PC-9 (cell line): ENCODE data around the gene ANO8. TPM values are rescaled to one million over a fixed set of nuclear protein-coding genes. Genes with fewer than 3 reads are reported as not detected.

Experiments used
- BruUV-seq: library from RNA; stranded (reverse); fragments of 400-500 nt; replicated peaks from 2 replicates; lab custom pipeline; 2021; lab: Mats Ljungman, UMichigan
- CTCF ChIA-PET: fragments of 300-600 bp; sonication (Branson Sonifier 250); formaldehyde crosslinking; loops from one replicate; lab custom pipeline; 2022; ENCODE audit warnings: antibody characterized with exemption; lab: Charles Lee
- POLR2A ChIA-PET: fragments of 300-600 bp; sonication (Branson Sonifier 250); formaldehyde crosslinking; loops from one replicate; lab custom pipeline; 2022; ENCODE audit warnings: antibody characterized with exemption; ENCODE audit not compliant: unreplicated experiment; lab: Charles Lee
- DNase-seq, 2 experiments: peaks; one replicate each; pipeline versions ENCODE4 v3.0.0 to v3.0.0-alpha.2; 2015 to 2022; ENCODE audit warnings: mixed read lengths in 1 of 2
- H2AFZ ChIP-seq: fragments of 200-600 bp; sonication (generic); 2 replicates; pipeline ENCODE4 v1.8.1; 2017; ENCODE audit warnings: antibody characterized with exemption
- H3F3A ChIP-seq: fragments of 200-600 bp; sonication (generic); 2 replicates; pipeline ENCODE4 v1.8.1; 2017; ENCODE audit warnings: antibody characterized with exemption, mild to moderate bottlenecking, low read depth; ENCODE audit not compliant: insufficient read depth
- H3K27ac ChIP-seq: fragments of 200-600 bp; sonication (generic); 2 replicates; pipeline ENCODE4 v1.6.1; 2016; ENCODE audit warnings: mixed run types
- H3K27me3 ChIP-seq: fragments of 200-600 bp; sonication (generic); 2 replicates; pipeline ENCODE4 v1.6.1; 2016; ENCODE audit warnings: low read depth, mixed run types; ENCODE audit not compliant: insufficient read depth
- H3K36me3 ChIP-seq: fragments of 200-600 bp; sonication (generic); 2 replicates; pipeline ENCODE4 v1.6.1; 2016; ENCODE audit warnings: low read depth, mixed run types
- H3K4me1 ChIP-seq: fragments of 200-600 bp; sonication (generic); replicated peaks from 2 replicates; pipeline ENCODE4 v1.6.1; 2016; ENCODE audit warnings: mixed run types; ENCODE audit not compliant: insufficient read depth
- H3K4me2 ChIP-seq: fragments of 200-600 bp; sonication (generic); 2 replicates; pipeline ENCODE4 v1.6.1; 2017; ENCODE audit warnings: mixed run types
- H3K4me3 ChIP-seq: fragments of 200-600 bp; sonication (generic); 2 replicates; pipeline ENCODE4 v1.6.1; 2016; ENCODE audit warnings: mixed run types
- H3K79me2 ChIP-seq: fragments of 200-600 bp; sonication (generic); 2 replicates; pipeline ENCODE4 v1.6.1; 2017; ENCODE audit warnings: low read depth, mixed run types
- H3K9me2 ChIP-seq: fragments of 200-600 bp; sonication (generic); 2 replicates; pipeline ENCODE4 v1.8.1; 2017; ENCODE audit warnings: mild to moderate bottlenecking; ENCODE audit not compliant: insufficient read depth
- H3K9me3 ChIP-seq: fragments of 200-600 bp; sonication (generic); 2 replicates; pipeline ENCODE4 v1.8.1; 2016; ENCODE audit warnings: low read depth; ENCODE audit not compliant: insufficient read depth
- H4K20me1 ChIP-seq: fragments of 200-600 bp; sonication (generic); 2 replicates; pipeline ENCODE4 v1.8.1; 2017; ENCODE audit not compliant: insufficient read depth
- CTCF ChIP-seq: fragments of 200-600 bp; sonication (generic); conservative IDR thresholded peaks from 2 replicates; pipeline ENCODE4 v1.6.1; 2017; ENCODE audit warnings: mixed run types, antibody characterized with exemption, mild to moderate bottlenecking, moderate library complexity
- EZH2 ChIP-seq: fragments of 200-600 bp; sonication (generic); IDR thresholded peaks from 2 replicates; pipeline ENCODE4 v1.8.0; 2017; ENCODE audit warnings: antibody characterized with exemption, low read depth
- intact Hi-C: fragments of 100-400 bp; cut with micrococcal nuclease; formaldehyde crosslinking; loops from one replicate; pipeline ENCODE4 v1.10.0; 2022; ENCODE audit not compliant: unreplicated experiment
- total RNA-seq: library from RNA; stranded (reverse); gene quantifications from 2 replicates; pipeline ENCODE4 v1.2.3, GENCODE V29; 2021

Gene ANO8
- total RNA-seq, 1 experiment from 2014 or later = 11.4 TPM

GRCh38 chr19:17328517-17329365, 5.9 kb downstream of the ANO8 start:
- POLR2A ChIA-PET = interaction anchor here (0.6 kb wide), 3 partner anchors 15 to 584 kb away, joined by 5 to 21 read pairs (median 8); partner anchors contain the start of gene MAP1S
- TF ChIP-seq EZH2 (no peak), CTCF (no peak)
- Histone ChIP-seq H3K36me3 (no peaks in the 10 kb centered on the region), H4K20me1 (no peaks in the 10 kb centered on the region), H3K4me3 (peak overlapping the region; percentile 79), H2AFZ (peak overlapping the region; percentile 82), H3K27me3 (no peaks in the 10 kb centered on the region), H3K79me2 (no peaks in the 10 kb centered on the region), H3K9me3 (no peaks in the 10 kb centered on the region), H3K9me2 (no peaks in the 10 kb centered on the region), H3K4me1 (peaks cover 29% of the 10 kb centered on the region), H3K4me2 (peak overlapping the region; percentile 84), H3F3A (peaks cover 37% of the 10 kb centered on the region), H3K27ac (no peak overlapping the region)
- CTCF ChIA-PET = interaction anchor here (0.6 kb wide), 4 partner anchors 13 to 195 kb away, joined by 3 to 8 read pairs (median 3); no protein-coding TSS in a partner anchor
- intact Hi-C loops = loop anchor here (5.0 kb wide), 1 partner anchor 36 kb away; no protein-coding TSS in a partner anchor
- BruUV-seq = TSS peak; percentile 15
- DNase-seq = no peak

DNA sequence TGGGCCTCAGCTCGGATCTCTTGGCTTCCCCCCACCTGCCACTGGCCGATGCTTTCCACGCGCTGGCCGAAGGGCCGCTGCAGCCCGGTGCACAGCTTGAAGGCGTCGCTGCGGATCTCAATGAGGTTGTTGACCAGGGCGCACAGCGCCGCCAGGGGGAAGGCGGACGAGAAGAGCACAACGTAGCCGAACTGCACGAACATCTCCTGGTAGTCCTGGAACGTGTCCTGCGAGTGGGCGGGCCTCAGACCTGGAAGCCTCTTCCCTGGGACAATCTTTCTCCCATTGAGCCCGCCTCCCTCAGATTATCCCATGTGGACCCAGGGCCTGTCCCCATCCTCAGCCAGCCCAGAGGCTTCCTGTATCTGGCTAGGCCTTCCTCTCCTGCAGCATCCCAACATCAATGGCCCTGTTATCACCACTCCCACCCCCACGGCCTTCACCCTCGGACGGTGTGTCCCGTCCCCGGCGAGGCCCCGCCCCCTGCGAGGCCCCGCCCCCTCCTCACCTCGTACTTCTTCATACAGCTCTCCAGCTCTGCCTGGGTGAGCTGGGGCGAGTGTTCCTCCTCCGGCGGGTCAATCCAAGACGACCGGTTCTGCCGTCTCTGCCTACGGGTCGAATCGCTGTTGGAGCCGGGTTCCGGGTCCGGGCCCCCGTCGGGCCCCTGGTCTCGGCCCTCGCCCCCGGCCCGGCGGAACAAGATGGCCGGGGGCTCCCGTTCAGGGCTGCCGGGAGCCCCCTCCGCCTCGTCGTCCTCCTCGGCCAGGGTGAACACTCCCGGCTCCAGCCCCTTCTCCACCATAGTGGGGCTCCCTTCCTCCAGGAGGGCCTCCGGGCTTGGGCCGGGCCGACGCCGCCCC, 6.8 kb downstream of the ANO8 start:
- Histone ChIP-seq H3K4me3 (peak overlapping the region; percentile 79), H3K4me2 (peak overlapping the region; percentile 84), H3K9me2 (no peaks in the 10 kb centered on the region), H3K27ac (peak overlapping the region; percentile 33; the same call in 1 of the 2 replicates), H3K36me3 (no peaks in the 10 kb centered on the region), H4K20me1 (peaks cover 3% of the 10 kb centered on the region; the same call in 1 of the 2 replicates), H3K79me2 (no peaks in the 10 kb centered on the region), H3F3A (peaks cover 37% of the 10 kb centered on the region), H3K9me3 (no peaks in the 10 kb centered on the region), H3K27me3 (no peaks in the 10 kb centered on the region), H2AFZ (peak overlapping the region; percentile 82), H3K4me1 (peaks cover 23% of the 10 kb centered on the region)
- CTCF ChIA-PET = interaction anchor here (0.6 kb wide), 4 partner anchors 12 to 194 kb away, joined by 3 to 8 read pairs (median 3); no protein-coding TSS in a partner anchor
- TF ChIP-seq CTCF (peak; percentile 70), EZH2 (no peak)
- POLR2A ChIA-PET = interaction anchor here (0.6 to 0.7 kb wide), 5 partner anchors 16 to 583 kb away, joined by 3 to 21 read pairs (median 5); partner anchors contain the start of genes MAP1S and PGLS
- TSS peak; percentile 33 for BruUV-seq
- intact Hi-C loops = loop anchor here (5.0 kb wide), 1 partner anchor 36 kb away; no protein-coding TSS in a partner anchor
- DNase-seq = peak; percentile 86 to 87
